HG02588 (cell line): ENCODE measurements around the gene MUC21.
"Not testable (repeated sequence)": the region's sequence is repeated elsewhere in the genome, so short reads cannot be mapped to it uniquely, and the experiment has no call there.

ENCODE experiments used
- ATAC-seq: cut with Tn5 transposase; IDR thresholded peaks from one replicate; pipeline ENCODE4 v1.9.1; 2021; ENCODE audit warnings: mild to moderate bottlenecking, moderate library complexity; ENCODE audit not compliant: unreplicated experiment

MUC21 gene

GRCh38 chr6:31005249-31006020 lies 21.9 kb downstream of the MUC21 start:
- ATAC-seq: no peak

GRCh38 chr6:31007694-31008093 lies 24.2 kb downstream of the MUC21 start:
- ATAC-seq: no peak

- no peak for ATAC-seq
These were observed 24.6 kb downstream of the MUC21 start for GRCh38 chr6:31008165-31008564.

- no peak for ATAC-seq
These were observed 26.2 kb downstream of the MUC21 start for GRCh38 chr6:31009731-31010130.

- ATAC-seq: no peak
These were observed 27.0 kb downstream of the MUC21 start, which contains the start of gene MUC22 for GRCh38 chr6:31010393-31011060. TSS of gene MUC22 (plus strand) at chr6:31010474. CDS start at chr6:31010707, 233 bp downstream.

GRCh38 chr6:31011153-31011552 lies 27.6 kb downstream of the MUC21 start:
- no peak for ATAC-seq

- ATAC-seq: no peak
These were observed 33.3 kb downstream of the MUC21 start for GRCh38 chr6:31016659-31017299.

GRCh38 chr6:31017436-31017835 lies 33.9 kb downstream of the MUC21 start:
- ATAC-seq: not testable (repeated sequence)

GRCh38 chr6:31020057-31020456 lies 36.5 kb downstream of the MUC21 start:
- no peak for ATAC-seq

GRCh38 chr6:31020631-31021255 lies 37.2 kb downstream of the MUC21 start:
- ATAC-seq: not testable (repeated sequence)

- not testable (repeated sequence) for ATAC-seq
These were observed 38.4 kb downstream of the MUC21 start for GRCh38 chr6:31021705-31022531.

- ATAC-seq: no peak
These were observed 42.1 kb downstream of the MUC21 start for GRCh38 chr6:31025595-31025994.

GRCh38 chr6:31031095-31031494 lies 47.6 kb downstream of the MUC21 start:
- ATAC-seq: no peak

- ATAC-seq: no peak
These were observed 49.6 kb downstream of the MUC21 start for GRCh38 chr6:31033075-31033474.

GRCh38 chr6:31035862-31036497 lies 52.5 kb downstream of the MUC21 start:
- no peak for ATAC-seq

- ATAC-seq: no peak
These were observed 53.7 kb downstream of the MUC21 start for GRCh38 chr6:31037169-31037568.

GRCh38 chr6:31037682-31038081 lies 54.2 kb downstream of the MUC21 start:
- ATAC-seq: no peak

- no peak for ATAC-seq
These were observed 55.0 kb downstream of the MUC21 start for GRCh38 chr6:31038559-31038958.
